HG02623 (cell line): Measurements from ENCODE around the gene APOL2.
"Not testable (repeated sequence)": the region's sequence is repeated elsewhere in the genome, so short reads cannot be mapped to it uniquely, and the experiment has no call there.

ENCODE experiments used
- ATAC-seq: cut with Tn5 transposase; IDR thresholded peaks from one replicate; pipeline ENCODE4 v1.9.1; 2021; ENCODE audit warnings: moderate library complexity; ENCODE audit not compliant: unreplicated experiment

The APOL2 gene

DNA sequence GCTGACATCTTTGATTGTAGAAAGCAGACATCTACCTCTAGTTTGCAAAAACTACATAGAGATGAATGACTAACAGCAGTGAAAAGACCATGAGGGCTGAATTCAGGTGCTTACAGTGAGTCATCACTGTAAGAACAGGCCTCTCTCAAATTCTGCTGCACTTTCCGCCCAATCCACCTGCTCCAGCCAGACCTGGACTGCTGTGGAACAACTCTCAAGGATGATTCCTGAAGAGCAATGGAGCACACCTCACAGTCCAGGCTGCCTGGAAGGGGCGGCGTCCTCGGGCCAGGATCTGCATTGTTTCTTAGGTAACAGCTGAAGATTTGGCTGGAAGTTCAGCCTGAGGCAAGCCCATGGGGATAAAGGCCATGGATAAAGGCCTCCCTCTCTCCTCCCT, 15.1 kb downstream of the APOL2 start:
- no peak for ATAC-seq

- no peak for ATAC-seq
Measured at GRCh38 chr22:36223504-36223903, 15.8 kb downstream of the APOL2 start.

GRCh38 chr22:36222887-36223450, 16.4 kb downstream of the APOL2 start:
- ATAC-seq = no peak

DNA sequence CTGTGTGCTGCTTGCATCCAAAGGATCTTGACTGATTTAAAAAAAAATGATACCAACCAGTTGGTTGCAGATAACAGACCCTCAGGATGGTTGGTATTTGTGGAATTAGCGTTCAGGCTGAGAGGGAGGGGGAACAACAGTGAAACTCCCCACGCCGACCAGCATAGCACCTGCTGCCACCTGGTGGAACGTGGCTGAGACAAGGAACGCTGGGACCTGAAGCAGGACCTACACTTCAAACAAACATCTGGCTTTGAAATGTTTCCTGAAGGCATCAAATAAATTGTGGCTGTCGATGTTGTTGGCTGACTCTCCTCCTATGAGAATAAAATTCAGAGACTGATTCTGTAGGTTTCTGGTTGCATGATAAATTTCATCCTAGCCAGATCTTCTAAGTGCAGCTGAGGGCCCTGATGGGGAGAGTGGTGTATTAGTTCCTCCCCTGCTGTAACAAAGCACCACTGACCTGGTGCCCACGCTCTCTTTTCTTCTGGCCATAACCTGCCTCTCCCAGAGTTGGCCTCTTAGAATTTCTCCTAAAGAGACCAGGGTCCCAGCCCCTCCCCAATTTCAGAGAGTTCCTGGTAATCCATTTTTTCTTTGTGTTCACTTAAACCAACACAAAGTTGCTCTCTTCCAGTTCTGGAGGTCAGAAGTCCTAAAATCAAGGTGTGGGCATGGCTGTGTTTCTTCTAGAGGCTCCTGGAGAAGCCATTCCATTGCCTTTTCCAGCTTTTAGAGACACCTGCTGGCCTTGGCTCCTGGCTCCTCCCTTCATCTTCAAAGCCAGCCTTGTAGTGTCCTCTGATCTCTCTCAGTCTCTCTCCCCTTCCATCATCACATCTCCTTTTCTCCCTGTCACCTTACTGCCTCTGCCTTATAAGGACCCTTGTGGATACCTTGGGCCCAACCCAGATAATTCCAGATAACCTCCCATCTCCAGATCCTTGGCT, 17.3 kb downstream of the APOL2 start:
- ATAC-seq = no peak

DNA sequence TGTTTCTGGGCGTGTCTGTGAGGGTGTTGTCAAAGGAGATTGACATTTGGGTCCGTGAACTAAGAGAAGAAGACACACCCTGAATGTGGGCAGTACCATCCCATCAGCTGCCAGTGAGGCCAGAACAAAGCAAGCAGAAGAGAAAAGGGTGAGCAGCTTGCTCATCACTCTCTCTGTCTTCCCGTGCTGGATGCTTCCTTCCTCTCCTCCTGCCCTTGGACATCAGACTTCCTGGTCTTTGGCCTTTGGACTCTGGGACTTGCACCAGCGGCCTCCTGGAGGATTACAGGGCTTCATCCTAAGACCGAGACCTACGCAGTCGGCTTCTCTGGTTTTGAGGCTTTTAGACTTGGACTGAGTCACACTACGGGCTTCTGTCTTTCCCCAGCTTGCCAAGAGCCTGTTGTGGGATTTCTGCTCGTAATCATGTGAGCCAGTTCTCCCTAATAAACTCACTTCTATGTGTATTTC, 18.8 kb downstream of the APOL2 start:
- no peak for ATAC-seq

GRCh38 chr22:36218648-36219193, 20.6 kb downstream of the APOL2 start:
- no peak for ATAC-seq

GRCh38 chr22:36215981-36216380, 23.3 kb downstream of the APOL2 start:
- no peak for ATAC-seq

DNA sequence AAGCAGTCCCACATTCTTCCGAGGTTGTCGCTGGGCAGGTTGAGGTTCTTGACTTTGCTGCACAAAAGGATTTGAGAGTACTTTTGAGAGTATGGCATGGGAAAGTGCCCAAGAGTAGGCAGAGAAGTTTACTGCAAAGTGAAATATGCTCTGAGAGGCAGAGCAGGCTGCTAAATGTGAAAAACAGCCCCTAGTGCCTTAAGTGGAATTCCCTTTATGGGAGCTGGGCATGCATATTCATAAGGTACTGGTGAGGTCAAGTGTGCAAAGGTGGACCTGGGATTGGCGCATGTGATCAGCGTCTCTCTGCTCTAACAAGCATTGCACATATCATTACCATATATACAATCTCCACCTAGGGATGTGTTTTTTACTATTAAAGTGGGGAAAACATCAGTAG, 25.7 kb downstream of the APOL2 start:
- no peak for ATAC-seq

- ATAC-seq = no peak
Measured at GRCh38 chr22:36212901-36213300, 26.4 kb downstream of the APOL2 start.

GRCh38 chr22:36211237-36211861, 28.0 kb downstream of the APOL2 start:
- ATAC-seq = no peak

DNA sequence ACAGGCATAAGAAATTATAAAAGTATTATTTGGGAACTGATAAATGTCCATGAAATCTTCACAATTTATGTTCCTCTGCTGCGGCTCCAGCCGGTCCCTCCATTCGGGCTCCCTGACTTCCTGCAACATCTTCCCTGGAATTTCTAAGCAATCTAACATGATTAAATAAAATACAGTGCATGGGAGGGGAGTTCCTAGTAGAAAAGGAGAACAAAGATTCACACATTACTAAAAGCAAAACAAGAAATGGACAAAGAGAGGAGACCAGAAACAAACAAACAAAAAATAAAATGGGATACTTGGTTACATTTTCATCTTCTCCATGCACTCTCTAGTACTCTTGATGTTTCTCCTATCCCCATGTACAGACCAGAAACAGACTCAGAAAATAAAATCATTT, 29.1 kb downstream of the APOL2 start:
- no peak for ATAC-seq

GRCh38 chr22:36209488-36209908, 29.8 kb downstream of the APOL2 start:
- not testable (repeated sequence) for ATAC-seq

- no peak for ATAC-seq
Measured at GRCh38 chr22:36208914-36209313, 30.4 kb downstream of the APOL2 start.

DNA sequence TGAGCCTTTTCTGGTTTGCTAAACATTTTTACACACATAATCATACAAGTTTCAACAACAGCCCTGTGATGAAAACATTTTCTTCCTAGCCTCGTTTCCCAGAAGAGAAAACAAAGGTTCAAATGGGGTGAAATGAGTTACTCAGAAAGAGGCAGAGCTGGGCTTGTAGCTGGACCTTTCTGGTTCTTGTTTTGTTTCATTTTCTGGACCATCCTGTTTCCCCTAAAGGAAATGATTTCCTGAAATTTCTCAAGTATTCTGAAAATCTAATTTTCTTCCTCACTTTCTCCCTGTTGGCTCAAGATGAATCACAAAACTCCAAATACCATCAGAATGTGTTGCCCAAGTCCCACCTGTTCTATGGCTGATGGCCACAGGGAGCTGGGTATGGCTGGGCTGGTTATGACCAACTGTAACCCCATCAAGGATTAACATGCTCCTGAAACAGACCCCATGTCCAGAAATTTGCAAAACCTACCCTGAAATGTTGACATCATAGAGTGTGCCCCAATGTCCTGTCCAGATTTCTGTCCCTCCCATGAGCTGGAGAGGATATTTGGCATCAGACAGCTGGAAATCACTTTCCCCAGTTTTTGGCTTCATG, 31.1 kb downstream of the APOL2 start:
- ATAC-seq = no peak

- ATAC-seq = no peak
Measured at GRCh38 chr22:36206255-36206654, 33.1 kb downstream of the APOL2 start.

GRCh38 chr22:36205573-36205972, 33.8 kb downstream of the APOL2 start:
- ATAC-seq = not testable (repeated sequence)

DNA sequence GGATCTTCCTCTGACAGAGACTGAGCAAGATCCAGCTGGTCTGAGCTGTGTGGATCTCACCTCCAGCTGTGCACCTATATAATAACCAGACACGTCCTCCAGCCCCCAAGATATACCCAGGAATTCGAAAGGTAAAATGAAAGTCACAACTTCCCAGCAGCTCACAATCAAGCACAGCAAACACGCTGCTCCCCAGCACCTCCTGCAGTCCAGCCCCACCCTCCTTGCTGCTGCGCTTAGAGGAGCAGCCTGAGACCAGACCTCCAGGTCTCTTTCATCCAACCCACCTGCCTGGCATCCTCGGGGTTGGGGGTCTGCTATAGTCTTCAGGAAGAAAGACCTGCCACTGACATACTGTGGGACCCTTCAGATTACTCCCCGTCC, 34.7 kb downstream of the APOL2 start:
- ATAC-seq = no peak

GRCh38 chr22:36204001-36204631, 35.2 kb downstream of the APOL2 start:
- no peak for ATAC-seq

DNA sequence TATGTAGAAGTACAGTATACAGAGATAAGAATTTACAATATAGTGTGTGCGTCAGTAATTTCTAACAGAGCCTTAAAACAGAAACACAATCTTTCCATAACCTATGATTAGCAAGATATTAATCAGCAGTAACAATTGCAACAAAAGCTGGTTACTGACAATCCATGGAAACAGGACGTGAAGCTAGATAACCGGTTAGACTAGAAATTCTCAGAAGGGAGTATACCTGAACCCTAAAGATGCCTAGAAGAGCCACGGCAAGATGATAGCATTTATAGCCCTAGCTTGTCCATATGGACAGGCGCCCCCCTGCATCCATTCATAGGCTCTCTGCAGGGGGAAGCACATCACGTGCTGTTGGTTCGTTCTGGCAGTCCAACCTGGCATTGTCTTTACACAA, 35.9 kb downstream of the APOL2 start:
- ATAC-seq = not testable (repeated sequence)

- ATAC-seq = not testable (repeated sequence)
Measured at GRCh38 chr22:36202906-36203305, 36.4 kb downstream of the APOL2 start.
